H1 (cell line): ENCODE data around the gene BPIFB6. TPM values are rescaled to one million over a fixed set of nuclear protein-coding genes. Genes with fewer than 3 reads are reported as not detected.

Experiments
- HDAC2 ChIP-seq, 2 experiments: fragments of 300-600 bp in 1 of 2; sonication (generic) in 1 of 2; IDR thresholded peaks; 2 replicates each; pipeline ENCODE4 v1.6.1; 2011 to 2012; ENCODE audit warnings: low read depth in 2 of 2, low read length in 2 of 2, mild to moderate bottlenecking in 2 of 2, moderate library complexity in 2 of 2, borderline replicate concordance in 1 of 2, inconsistent platforms in 1 of 2
- SP1 ChIP-seq: IDR thresholded peaks from 2 replicates; pipeline ENCODE4 v1.6.1; 2011; ENCODE audit warnings: low read depth, low read length
- polyA plus RNA-seq, 7 experiments: library from polyadenylated mRNA; depleted of rRNA in 3 of 7; stranded (reverse) in 5 of 7; unstranded in 2 of 7; fragments of >200 nt in 5 of 7; fragments of 200-250 nt in 2 of 7; gene quantifications; 1 replicate in 5 of 7; 2 replicates in 1 of 7; 4 replicates in 1 of 7; pipeline versions ENCODE4 v1.2.1 to v1.2.3, GENCODE V29; 2011 to 2013; ENCODE audit warnings: missing spikeins in 2 of 7, mixed read lengths in 2 of 7
- total RNA-seq: library from RNA; stranded (reverse); fragmentation: NEBNext Ultra II Directional; extraction: Animal tissue kit (Norgen Biotek cat#: 25700); gene quantifications from 2 replicates; pipeline ENCODE4 v1.2.1, GENCODE V29; 2021

BPIFB6 gene
- total and polyA plus RNA-seq, 2 of the 8 experiments (the other 6 are each of a cell fraction or from before 2014, with no cell fraction given), result not detected

DNA sequence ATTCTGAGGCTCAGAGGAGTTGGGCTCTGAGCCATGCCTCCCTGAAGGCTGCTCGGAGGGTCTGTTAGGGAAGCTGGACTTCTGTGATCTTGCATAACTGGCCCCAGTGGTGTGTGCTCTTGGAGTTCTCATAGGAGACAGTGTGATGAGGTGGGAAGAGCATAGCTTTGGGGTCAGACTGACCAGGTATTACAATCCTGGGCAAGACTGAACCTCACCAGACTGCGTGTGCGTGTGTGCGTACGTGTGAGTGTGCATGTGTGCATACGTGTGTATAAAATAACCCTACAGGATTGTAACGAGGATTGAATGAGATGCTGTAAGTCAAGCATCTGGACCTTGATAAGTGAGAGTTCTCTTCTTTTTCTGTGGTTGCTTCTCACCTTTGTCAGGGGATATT lies 13.9 kb upstream of the BPIFB6 start (continued):
- no peak for TF ChIP-seq HDAC2 (IDR thresholded peaks at IDR 0.05; ENCODE audit: borderline replicate concordance in 1 of 2, low read depth in 2 of 2, low read length in 2 of 2)
- no peak for TF ChIP-seq SP1
